HPDE6-E6E7 (cell line): ENCODE results near the gene CXCR4.

ENCODE experiments used
- DNase-seq: peaks from one replicate; pipeline ENCODE4 v3.0.0; 2011; ENCODE audit warnings: missing footprints; ENCODE audit errors: extremely low spot score

The CXCR4 gene

DNA sequence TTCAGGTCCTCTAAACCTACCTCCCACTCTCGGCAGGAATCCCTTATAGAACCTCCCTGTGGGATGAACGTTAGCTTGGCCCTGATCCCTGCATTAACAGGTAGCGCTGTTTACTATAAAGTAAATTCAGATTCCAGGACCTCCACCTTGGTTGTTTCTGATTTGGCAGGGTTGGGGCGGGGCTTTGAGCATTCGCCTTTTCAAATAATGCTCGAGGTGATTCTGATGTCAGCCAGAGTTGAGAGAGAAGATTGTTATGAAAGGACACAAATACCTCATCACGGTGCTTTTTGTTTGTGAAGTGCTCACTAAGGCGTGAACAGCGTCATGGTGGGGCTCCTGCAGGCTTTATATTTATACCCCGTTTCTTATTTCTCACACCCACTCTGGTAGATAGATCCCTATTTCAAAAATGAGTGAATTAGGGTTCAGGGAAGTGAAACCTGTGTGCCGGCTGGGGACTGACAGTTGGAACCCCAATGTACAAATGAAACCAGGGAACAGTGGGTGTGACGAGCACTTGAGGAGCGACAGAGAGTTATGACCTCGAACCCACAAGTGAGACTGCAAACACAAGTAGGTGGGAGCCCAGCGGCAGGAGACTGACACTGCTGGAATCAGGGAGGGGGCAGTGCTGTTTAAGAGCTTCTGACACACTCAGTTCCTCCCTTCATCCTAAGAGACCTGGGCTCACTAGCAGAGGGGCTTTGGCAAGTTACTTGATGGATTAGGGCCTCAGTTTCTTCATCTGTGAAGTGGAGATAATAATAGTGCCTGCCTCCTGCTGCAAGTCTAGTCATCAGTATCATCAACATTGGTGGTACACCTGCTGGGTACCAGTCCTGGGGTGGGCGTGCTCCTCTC lies 14.2 kb upstream of the CXCR4 start:
- DNase-seq, result no peak

DNA sequence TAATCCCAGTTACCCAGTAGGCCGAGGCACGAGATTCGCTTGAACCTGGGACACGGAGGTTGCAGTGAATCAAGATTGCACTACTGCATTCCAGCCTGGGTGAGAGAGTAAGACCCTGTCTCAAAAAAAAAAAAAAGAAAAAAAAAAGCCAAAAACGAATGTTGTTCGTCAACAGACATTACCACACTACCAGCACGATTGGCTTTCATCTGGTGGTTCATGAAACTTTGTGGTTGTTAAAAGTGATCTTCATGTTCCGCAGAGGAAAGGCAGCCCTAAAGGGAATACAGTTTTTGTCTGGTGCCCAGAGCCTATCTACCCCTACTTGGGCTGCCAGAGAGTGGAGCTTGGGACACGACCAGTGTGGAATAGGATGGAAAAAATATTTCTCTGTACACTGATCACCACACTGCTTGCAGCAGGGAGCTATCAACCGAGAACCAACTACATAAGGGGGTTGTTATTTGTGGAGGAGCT lies 13.6 kb upstream of the CXCR4 start:
- DNase-seq, result no peak

DNA sequence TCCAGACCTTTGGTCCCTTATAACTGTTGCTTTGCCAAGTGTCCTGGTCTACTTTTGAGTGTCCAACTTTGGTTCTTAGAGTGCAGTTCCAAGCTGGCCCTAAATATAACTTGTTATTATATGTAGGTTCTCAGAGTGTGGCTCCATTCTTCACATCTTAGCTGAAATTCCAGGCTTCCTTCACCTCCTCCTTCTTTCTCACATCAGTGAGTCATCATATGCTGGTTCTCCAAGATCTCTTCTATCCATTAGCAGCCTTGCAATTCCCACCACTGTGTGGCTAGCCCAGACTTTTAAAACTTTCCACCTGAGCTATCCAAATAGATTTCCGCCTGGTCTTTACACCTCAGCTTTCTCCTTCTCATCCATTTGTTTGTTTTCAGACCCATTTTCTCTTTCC lies 12.6 kb upstream of the CXCR4 start:
- no peak for DNase-seq

DNA sequence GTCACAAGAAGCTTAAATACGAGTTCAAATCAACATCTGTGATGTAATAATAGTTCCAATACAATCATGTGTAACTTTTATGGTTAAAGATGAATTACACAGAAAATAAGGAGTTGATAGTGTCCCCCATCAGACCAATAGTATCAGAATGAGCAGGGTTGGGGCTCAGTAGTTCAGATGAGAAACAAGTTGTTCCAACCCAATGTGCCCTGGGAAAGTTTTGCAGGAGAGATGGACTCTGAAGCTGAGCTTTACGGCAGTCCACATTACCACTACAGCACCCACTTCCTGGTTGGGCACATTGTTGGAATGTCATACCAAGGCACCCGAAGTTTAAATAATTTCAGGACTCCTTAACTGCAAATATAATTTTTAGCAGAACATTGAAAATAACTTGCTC lies 12.1 kb upstream of the CXCR4 start:
- no peak for DNase-seq

DNA sequence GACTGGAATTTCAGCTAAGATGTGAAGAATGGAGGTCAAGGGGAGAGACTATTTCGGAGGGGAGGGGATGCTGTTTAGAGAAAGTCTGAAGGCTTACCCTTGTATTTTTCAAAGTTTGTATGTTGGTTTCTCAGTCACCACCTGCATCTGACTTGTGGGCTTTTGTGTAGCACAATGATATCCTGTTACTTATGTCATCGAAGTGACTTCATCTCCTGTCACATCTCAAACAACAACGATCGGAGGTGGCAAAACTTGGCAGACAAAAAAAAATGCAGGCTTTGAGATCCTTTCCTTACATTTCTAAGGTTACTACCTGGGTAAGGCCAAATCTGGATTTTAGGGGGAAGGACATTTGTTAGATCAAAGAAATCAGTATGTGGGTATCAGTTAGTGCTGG lies 11.7 kb upstream of the CXCR4 start:
- DNase-seq, result no peak

DNA sequence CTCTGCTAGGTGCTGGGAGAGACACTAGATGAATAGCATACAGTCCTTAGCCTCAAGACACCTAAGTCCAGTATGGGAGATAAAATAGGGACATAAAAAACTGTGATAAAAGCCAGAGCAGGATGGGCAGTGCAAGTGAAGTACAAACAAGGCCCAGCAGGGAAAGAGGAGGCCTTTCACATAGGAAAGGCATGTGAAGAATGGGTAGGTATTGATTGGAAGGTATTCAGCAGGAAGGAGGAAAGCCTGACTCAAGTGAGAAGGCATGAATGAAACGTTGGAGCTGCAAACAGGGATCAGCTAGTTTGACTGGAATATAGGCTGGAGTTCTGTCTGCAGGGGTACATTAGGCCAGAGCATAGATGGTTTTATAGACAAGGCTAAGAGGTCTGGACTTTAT lies 11.0 kb upstream of the CXCR4 start:
- DNase-seq, result no peak

DNA sequence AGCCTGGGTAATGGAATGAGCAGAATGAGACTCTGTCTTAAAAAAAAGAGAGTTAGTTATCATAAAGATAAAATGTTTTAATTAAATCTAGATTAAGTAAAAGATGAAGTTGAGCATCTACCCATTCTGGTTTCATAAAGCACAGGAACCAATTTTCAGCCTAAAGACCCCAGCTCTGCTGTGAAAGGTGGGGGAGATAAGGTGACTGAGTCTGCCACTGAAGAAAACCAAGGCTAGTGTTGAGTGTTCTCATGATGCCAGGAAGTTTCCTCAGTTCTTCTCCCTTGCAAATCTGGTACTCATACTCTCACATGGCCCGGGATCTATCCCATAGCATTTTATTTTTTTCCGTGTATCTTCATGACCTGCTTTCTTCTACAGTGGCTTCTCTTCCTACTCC lies 10.4 kb upstream of the CXCR4 start:
- DNase-seq, result no peak

DNA sequence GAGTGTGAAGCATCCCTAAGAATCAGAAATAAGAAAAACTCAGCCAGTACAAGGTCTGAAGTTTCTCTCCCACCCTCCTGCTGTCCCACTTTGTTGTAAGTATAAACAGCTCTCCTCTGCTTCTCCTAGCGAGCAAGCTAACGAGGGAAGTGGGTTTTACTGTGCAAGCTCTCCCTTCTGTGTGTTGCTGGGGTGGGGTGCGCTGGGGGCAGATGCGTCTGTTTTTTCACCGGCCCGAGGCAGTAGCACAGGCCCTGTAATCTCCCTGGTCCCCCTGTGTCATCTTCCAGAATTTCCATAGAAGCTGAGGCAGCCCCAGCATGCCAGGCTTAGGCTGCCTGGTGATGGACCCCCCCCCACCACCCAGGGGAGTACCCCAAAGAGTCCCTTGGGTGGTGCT lies 9.4 kb upstream of the CXCR4 start:
- DNase-seq, result no peak

DNA sequence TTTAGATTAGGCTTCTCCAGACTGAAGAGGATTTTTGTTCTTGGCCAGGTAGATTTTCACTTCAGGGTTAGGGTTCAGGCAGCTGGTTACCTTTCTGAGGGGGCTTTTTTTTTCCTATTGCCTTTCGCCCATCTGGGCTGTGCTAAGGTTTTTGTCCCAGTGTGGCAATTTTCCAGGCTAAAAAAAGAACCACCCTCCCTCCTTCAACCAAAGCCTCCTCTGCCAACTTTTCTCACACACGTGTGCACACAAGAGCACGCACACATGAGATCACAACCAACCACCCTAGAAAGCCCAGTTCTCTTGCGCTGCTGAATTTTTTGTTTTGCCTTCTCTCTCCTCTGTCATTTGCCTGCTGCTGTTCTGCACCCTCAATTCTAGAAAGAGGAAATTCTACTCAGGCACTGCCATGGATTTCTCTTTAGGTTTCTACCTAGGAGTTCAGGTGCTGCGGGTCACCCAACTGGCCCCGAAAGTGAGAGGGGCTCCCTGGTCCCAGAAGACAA lies 8.5 kb upstream of the CXCR4 start:
- DNase-seq, result no peak

DNA sequence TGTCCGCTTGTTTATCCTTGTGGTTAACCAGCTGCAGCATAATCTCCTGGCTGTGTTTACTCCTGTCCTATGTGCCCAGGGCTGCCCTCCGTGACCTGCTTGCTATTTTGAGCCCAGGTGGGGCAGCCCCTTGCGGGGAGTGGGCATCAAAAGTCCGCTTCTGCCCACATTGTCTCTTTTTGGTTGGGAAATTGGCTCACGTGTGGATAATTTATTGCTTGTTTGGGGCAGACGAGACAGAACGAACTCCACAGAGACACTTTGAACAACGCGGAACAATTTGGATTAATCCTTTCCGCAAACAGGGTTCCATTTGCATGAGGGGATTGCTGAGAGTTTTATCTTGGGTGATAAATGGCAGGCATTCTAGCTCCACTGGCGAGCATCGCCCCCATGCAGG lies 8.1 kb upstream of the CXCR4 start:
- DNase-seq, result no peak

DNA sequence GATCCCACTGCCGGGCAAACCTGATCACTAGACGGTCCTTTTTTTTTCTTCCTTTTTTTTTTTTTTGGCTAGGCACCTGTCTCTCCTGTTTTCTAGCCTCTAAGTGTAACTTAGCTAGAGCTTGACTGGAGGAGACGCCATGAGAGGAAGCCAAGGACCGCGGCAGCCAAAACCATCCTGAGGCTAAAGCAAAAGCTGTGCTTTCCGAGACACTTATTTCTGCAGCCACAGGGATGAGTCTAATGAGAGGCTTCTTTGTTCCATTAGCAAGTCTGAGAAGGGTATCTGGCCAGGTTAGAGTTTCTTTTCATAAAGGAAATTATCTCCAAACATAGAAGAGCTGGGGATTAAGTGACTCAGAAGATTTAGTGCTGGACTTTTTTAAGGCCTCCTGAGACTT lies 7.3 kb upstream of the CXCR4 start:
- DNase-seq, result no peak

DNA sequence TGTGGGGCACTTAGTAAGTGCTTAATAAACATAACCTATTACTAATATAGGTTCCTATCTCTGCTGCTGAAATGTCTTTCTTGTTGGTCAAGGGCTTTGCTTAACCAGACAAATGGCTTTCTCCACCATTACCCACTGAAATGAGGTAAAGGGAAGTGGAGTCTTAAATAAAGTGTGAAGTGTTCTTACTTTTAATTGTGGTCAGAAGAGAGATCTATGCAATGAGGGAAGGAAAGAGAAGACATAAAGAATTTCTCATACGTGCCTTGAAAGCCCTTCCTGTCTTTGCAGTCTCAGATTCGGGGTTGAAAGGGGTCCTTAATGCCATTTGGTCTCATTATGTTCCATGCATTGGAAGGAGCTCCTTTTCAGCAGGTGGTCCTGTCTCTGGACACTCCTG lies 6.9 kb upstream of the CXCR4 start:
- DNase-seq, result no peak

DNA sequence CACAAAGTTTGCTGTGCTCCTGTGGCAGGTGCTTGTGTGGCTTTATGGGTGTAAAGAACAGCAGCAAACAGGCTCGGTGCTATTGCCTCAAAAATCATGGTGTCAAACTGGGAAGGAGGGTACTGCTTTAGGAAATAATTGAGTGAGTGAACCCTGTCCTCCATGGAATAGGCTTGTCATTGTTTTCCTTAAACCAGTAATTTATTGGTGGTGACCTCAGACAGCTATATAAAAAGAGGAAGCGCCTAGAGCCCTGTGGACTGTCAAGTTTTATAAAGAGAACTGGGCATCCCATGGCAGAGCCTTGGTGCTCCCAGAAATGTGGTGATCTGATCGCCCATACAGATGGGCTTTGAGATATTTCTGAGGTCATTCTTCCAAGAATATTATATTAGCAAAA lies 4.7 kb upstream of the CXCR4 start:
- no peak for DNase-seq

DNA sequence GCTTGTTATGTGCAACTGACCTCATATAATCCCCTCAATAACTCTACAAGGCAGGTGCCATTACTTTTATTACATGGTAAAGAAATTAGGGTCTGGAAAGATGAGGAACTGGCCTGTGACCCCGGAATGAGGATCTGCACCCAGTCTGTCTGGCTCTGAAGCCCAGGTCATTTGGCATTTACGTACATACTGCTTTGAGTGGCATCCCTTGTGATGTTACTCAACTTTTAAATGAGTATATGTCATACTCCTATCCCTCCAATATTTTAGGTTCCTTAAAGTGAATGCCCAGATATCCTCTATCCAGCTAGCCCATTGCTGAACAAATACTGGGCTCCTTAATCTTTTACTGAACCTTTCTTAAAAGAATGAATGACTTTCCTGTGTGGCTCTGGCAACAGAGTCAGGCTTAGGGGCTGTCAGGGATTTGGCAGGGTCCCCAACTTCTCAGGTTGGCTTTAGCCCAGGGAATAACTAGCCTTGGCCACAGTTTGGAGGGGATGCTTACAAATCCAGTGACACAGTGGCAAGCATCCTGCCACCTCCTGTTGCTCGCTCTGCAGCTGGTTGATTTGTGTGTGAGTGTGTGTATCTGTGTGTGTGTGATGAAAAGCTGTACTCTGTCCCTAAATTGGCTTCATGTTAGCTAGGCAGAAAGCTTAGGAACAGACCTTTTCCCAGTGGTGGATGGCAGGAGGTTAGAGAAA lies 3.4 kb upstream of the CXCR4 start:
- no peak for DNase-seq

DNA sequence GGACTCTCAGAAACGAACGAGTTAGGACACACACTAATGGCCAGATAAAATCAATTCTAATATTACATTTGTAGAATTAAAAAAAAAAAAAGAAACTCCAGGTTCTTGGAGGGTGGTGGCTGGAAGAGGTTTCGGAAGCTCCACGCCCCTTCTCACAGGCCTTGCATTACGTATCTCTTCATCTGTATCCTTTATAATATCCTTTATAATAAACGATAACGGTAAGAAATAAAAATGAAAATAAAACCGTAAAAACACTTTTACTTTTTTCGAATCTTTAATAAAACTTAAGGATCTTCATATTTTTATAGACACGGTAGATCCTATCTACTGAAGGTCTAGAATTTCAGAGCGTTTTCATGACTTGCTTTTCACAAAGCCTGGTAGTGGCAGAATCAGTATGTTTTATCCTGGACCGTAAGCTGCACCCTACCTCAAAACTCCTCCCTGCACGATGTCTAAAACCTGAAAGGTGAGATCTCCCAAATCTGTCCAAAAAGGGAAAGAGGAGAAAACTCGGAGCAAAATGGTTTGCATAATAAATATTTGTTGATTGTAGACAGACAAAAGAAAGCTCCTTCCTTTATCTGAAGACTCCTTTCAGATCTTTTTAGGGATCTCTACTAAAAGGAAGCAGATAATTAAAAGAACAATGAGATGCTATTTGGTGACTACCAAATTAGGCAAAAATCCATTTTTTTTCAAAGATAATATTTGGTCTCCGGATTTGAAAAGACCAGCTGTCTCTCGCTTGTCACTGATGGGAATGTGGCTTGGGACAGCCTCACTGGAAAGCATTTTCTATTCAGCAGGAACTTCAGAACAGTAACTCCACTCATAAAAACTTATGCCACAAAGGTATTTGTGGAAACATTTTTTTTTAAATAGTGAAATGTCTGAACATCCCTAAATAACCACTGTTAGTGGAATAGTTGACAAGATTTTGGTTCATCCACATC lies 2.0 kb upstream of the CXCR4 start:
- DNase-seq, result no peak

DNA sequence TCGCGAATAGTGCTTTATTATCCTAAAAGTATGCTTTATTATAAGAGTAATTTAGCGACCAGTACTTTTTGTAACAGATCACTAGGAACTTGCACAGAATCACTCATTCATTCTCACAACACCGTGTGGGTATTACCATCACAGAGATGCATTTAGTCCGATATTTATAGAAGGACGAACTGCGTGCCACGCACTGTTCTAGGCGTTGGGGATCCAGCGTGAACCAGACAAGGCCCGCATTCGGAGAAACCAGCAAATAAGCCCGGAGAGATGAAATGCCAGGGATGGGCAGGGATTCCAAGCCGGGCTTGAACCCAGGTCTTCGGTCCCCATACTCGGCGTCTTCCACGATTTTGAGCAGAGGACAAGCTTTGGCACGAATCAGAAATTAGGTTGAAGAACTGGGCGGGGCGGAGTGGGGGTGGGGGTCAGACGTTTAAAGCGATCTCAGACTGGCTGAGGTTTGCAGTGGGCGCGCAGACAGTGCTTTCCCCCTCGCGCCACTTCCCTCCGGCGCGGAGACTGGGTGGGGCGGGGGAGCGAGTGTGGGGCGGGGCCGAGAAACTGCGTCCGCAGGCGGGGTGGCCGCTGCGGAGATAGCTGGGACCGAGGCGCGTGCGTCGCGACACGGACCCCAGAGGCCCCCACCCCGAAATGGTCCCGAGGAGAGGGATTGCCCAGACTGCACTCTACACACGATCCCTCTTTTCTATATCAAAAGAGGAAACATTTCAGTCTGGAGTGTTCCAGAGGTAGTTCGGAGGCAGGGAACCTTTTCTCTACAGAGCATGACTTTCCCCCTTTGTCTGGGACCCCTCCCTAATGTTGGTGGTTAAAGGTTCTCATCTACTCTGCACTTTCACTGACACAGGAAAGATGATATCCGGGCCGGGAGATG lies 1.1 kb upstream of the CXCR4 start:
- DNase-seq, result no peak

DNA sequence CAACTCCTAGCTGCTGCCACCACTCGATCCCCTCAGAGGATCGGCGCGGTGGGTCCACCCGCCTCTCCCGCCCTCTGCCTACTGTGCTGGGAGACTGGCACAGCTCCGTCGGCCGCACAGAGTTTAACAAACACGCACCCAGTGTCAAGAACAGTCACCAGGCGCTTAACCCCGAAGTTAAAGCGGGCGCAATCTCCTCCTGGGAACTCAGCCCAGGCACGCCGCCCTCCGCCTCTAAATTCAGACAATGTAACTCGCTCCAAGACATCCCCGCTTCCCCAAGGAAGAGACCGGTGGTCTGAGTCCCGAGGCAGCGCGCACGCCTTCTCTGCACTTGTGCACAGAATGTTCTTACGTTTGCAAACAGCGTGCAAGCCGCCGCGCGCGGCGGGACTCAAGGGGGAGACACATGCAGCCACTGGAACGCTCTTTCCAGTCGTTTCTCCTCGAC lies 533 bp downstream of the CXCR4 start:
- DNase-seq, result no peak

DNA sequence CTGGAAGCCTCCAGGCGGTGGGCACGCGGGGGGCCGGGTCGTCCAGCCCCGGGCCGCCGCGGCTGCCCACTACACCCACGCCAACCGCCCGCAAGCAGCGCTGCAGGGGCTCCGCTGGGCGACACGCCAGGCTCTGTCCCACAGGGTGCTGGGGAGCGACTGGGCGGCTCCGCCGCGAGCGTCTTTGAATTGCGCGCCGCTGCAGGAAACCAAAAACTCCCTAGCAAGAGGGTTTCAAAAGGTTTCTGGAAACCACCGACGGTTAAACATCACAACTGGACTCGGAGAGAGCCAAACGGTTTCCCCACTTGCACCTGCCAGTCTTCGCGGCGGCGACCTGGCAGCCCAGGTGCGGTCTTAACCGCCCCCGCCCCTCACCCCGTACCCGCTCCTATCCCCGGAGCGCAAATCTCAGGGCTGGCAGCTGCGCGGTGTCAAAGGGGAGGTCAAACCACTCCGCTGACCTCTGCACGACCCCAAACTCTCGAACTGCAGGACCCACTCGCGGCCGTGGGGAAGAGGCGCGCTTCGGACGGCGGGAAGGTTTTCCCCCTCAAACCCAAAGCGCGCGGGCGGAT lies 1.0 kb downstream of the CXCR4 start:
- DNase-seq, result no peak

DNA sequence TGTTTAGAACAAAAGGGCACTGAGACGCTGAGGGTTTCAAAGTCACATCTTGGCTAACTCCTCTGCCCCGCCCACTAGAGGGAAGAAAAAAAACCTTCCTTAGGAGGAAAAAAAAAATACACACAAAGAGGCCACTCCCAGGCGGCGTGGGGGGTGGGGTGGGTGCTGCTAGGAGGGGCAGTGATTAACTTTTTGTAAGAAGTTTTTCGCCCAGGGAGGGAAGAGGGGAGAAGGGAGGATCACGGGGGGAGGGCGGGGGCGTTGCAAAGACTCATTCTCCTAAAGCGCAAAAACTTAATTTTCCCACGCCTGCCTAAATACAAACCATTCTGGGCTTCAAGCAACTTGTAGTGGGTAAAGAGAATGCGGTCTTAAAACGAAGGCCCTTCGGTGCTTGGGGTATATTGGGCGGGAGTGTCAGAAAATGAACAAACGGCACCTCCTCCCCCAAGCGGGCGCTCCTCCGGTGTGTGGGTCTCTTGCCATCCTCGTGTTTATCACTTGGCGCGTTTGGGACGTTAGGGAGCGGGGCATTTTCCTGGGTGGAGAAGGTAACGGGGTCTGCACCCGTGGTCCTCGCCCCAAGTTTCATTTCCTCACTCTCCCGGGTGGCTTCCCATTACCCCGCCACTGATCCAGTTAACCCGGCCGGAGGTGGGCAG lies 1.7 kb downstream of the CXCR4 start:
- DNase-seq, result no peak
